NCI-H1436 (cell line): Measurements from ENCODE around the gene CLN5.
A peak's percentile ranks its signal among the peaks of the same experiment; 100 is the strongest.
"Not testable (repeated sequence)": the region's sequence is repeated elsewhere in the genome, so short reads cannot be mapped to it uniquely, and the experiment has no call there.

Experiments
- DNase-seq: peaks from one replicate; lab custom pipeline; 2025; lab: John Stamatoyannopoulos, UW

The CLN5 gene

DNA sequence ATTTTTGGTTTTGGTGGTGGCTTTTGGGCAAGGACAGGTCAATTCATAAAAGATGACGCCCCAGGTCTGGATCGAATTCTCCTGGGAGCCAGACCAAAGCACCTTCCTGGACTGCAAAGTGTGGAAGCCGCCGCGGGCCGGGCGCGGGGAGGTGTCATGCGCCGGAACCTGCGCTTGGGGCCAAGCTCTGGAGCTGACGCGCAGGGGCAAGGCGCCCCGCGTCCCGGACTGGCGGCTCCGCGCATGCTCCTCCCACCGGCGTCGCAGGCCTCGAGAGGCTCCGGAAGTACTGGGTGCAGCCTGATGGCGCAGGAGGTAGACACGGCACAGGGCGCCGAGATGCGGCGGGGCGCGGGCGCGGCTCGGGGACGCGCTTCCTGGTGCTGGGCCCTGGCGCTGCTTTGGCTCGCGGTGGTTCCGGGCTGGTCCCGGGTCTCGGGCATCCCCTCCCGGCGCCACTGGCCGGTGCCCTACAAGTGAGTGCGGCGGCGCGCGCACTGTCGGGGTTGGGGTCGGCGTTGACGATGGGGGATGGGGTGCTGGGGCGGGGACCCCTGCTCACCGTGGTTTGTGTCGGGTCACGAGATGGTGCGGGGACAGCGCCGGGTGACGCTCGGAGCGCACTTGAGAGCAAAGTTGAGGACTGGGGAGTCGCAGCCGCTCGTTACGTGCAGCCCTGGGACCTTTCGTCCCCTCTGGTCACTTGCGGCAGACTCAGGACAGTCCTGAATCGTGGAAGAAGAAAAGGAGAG, at the start of gene CLN5:
Gene CLN5 (plus strand): TSS at position 286 of the 752 bp plus-strand sequence. CDS start 18 bp downstream, at position 304.
- DNase-seq = peak; percentile 85

- DNase-seq = no peak
Measured at GRCh38 chr13:76942363-76942762, 49.5 kb upstream of the CLN5 start.

DNA sequence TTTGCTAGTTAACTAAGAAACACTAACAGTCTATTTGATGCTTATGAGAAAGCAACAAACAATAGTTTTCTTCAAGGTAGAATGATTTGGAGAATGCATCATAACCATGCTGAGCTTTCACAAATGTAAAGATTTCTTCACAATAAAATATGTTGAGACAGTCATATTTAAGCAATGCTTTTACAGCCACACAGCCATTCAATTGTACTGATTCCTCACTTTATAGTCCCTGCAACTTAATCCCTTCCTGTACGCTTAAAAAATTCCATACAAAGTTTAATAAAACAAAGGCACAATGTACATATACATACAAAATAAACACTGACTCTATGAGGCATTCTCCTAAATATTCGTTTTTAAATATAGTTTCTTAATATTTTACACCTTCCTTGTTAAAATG, 48.2 kb upstream of the CLN5 start:
- DNase-seq = no peak

- DNase-seq = no peak
Measured at GRCh38 chr13:76944456-76944855, 47.4 kb upstream of the CLN5 start.

DNA sequence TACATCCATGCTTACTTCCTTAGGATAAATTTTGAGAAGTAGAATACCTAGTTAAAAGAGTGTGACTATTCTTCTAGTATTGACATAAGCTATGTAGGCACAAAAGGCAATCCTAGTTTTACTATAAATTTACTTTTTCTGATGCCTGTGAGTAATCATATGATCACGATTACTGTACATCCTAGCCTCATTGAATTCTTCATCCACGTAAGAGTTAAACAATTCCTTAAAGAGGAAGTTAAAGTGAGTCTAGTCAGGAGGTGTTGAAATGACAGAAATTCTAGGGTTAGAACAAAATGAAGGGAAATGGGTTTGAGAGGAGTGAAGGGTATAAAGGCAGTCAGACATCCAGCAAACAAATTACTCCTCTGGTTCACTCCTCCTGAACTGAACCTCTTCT, 43.7 kb upstream of the CLN5 start, which contains the start of gene ACOD1:
Gene ACOD1 (plus strand): TSS at position 363 of the 400 bp plus-strand sequence. CDS start 48 bp downstream, outside the sequence.
- no peak for DNase-seq

- DNase-seq = no peak
Measured at GRCh38 chr13:76950101-76950500, 41.8 kb upstream of the CLN5 start.

DNA sequence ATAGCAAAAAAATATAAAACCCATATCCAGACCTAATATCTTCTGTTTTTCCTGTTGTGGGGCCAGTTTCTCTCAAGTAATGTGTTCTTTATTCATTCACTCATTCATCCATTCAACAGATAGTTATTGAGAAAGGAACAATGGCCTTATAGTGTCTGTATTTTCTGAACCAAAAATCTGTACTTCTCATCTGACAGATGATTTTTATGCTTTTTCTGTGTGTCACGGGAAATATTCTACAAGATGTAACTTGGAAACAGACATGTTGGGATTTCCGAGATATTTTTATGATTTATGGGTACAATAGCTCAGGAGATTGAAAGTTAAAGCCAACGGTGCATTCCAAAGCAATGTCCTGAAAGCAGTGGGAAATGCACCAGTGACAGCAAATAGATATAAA, 37.9 kb upstream of the CLN5 start:
- DNase-seq = no peak

DNA sequence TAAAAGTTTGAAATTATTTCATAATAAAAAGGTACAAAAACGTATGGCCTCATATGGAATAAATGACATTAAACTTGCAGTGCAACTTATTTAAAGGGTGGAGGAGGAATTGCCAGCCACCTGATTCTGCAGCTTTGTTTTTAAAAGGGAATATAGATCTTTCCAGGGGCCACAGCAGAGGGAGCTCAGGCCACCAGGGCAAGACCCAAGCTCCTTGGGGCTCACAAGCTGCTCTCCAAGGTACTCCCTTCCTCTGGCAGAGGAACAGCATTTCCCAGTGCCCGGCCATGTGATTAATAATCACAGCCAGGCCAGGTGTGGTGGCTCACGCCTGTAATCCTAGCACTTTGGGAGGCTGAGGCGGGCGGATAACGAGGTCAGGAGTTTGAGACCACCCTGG, 37.3 kb upstream of the CLN5 start:
- DNase-seq = no peak

DNA sequence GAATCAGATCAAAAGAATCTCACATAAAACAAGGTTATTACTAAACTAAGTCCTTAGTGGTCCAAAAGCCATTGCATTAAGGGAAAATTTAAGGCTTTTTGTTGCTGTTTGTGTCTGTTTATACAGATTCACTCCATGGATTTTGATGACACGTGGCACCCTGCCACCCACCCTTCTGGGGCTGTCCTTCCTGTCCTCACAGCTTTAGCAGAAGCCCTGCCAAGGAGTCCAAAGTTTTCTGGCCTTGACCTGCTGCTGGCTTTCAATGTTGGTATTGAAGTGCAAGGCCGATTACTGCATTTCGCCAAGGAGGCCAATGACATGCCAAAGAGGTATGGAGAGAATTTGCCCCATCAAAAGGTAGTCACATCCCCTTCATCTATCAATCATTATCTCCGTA, 36.7 kb upstream of the CLN5 start:
- DNase-seq = no peak

- DNase-seq = no peak
Measured at GRCh38 chr13:76955661-76956060, 36.2 kb upstream of the CLN5 start.

DNA sequence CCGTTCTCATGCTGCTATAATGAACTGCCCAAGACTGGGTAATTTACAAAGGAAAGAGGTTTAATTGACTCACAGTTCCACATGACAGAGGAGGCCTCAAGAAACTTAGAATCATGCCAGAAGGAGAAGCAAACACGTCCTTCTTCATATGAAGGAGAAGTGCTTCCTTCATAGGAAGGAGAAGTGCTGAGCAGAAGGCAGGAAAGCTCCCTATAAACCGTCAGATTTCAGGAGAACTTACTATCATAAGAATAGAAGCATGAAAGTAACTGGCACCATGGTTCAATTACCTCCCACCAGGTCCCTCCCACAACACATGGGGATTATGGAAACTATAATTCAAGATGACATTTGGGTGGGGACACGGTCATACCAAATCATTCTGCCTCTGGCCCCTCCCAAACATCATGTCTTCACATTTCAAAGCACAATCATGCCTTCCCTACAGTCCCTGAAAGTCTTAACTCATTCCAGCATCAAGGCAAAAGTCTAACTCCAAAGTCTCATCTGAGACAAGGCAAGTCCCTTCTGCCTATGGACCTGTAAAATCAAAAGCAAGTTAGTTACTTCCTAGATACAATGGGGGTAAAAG, 32.9 kb upstream of the CLN5 start:
- DNase-seq = no peak

DNA sequence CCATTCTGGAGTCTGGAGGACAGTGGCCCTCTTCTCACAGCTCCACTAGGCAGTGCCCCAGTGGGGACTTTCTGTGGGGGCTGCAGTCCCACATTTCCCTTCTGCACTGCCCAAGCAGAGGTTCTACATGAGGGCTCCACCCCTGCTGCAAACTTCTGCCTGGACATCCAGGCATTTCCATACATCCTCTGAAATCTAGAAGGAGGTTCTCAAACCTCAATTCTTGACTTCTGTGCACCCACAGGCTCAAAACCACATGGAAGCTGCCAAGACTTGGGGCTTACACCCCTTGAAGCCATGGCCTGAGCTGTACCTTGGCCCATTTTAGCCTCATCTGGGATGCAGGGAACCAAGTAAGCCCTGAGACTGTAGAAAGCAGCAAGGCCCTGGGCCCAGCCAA, 32.1 kb upstream of the CLN5 start:
- not testable (repeated sequence) for DNase-seq

- no peak for DNase-seq
Measured at GRCh38 chr13:76965759-76966421, 26.0 kb upstream of the CLN5 start.

- DNase-seq = no peak
Measured at GRCh38 chr13:76967031-76967430, 24.9 kb upstream of the CLN5 start.

DNA sequence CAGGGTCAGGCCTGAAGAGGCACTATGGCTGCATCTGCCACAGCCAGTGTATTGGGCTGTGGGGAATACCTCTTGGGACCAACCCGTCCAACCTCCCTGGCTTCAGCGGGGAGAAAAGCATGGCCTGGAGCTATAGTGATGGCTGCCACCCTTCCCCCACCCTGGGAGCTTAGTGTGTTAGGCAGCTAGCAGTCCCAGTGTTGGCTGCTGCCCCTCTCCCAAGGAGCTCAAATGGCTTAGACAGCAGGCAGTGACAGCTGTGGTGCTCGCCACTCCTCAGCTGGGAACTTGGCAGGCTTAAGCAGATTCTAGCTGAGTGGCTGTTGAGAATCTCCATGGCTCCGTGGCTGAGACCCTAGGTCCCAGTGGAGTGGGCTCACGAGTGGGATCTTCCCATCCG, 23.8 kb upstream of the CLN5 start:
- no peak for DNase-seq

GRCh38 chr13:76969488-76970365, 22.2 kb upstream of the CLN5 start:
- no peak for DNase-seq

- no peak for DNase-seq
Measured at GRCh38 chr13:76971215-76971614, 20.7 kb upstream of the CLN5 start.

DNA sequence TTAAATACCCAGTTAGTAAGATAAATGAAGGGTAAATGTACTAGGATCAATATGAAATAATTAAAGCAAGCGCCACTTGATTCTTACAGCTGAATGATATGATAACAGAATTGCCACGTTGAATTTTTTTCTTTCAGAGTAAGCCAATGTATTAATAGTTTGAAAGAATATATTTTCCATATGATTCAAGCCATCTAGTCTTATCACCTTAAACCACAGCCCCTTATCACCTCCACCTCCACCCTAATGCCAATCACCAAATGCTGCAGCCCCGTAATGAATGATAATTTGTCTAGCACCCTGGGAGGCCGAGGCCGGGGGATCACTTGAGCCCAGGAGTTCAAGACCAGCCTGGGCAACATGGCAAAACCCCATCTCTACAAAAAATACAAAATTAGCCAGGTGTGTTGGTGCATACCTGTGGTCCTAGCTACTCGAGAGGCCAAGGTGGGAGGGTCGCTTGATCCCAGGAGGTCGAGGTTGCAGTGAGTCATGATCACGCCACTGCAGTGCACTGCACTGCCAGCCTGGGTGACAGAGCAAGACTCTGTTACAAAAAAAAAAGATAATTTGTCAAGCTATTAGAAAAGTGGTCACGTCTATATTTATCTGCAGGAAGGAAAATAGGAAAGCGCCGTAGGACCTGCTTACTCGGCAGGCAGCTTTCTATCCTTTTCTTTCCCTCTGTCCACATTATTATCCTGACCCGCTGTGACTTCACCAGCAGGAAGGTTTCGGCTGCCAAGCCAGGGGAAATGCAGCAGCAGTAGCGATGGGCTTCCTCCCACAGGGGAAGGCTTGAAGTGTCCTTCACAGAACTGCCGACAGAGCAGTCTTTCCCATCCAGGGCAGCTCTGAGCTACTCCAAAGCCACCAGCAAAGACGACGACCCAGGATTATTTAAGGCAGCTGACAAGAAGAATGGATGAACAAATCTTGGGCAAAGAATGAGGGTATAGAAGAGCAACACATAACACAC, 19.7 kb upstream of the CLN5 start:
- DNase-seq = no peak

DNA sequence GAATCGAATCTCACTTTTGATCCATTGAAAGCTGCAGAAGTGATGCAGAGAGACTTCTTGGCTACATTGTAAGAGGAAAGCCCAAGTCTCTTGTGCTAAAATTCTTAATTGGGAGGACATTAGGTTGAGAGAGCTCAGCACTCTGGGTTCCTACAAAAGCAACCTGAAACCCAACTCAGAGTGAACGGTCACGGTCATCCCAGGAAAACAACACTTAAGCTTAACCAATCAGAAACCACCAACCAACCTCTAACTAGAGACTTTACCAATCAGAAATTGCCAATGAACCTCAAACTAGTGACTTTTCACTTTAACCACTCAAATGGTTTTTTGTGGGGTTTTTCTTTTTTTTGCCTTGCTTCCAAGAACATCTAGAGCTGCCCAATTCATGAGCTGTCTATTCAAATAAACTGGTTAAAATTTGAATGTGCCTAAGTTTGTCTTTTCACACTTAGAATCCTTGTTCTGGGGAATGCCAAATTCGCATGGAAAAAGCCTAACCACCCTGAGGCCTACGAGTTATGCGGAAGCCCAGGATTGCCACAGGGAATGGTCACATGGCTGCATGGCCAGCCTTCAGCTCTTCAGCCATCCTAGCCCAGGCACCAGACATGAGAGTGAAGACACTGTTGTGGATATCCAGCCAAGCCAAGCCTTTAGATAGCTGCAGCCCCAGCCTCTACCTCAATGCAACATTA, 17.8 kb upstream of the CLN5 start:
- DNase-seq = no peak

- no peak for DNase-seq
Measured at GRCh38 chr13:76974618-76974975, 17.3 kb upstream of the CLN5 start.
